Right atrium auricular region (tissue), 2 donors: ENCODE measurements around the gene SPDYE4. TPM values are rescaled to one million over a fixed set of nuclear protein-coding genes. Genes with fewer than 3 reads are reported as not detected.

ENCODE experiments used
- DNase-seq: peaks from one replicate; pipeline ENCODE4 v3.0.0-alpha.2; 2019; ENCODE audit warnings: low spot score
- H3K27ac ChIP-seq, 2 donors: fragments of 200-600 bp; sonication (generic); 1 replicate in 1 of 2; 2 replicates in 1 of 2; pipeline ENCODE4 v1.5.1; 2016 to 2019
- H3K27me3 ChIP-seq, 2 donors: fragments of 200-600 bp; sonication (generic); one replicate each; pipeline versions ENCODE4 v1.5.1 to v1.6.0; 2017 to 2019
- H3K36me3 ChIP-seq: fragments of 200-600 bp; sonication (generic); one replicate; pipeline ENCODE4 v1.5.1; 2016
- H3K4me1 ChIP-seq, 2 donors: fragments of 200-600 bp; sonication (generic); one replicate each; pipeline versions ENCODE4 v1.5.1 to v1.6.0; 2017 to 2019
- H3K4me3 ChIP-seq, 2 donors: fragments of 200-600 bp; sonication (generic); 1 replicate in 1 of 2; 2 replicates in 1 of 2; pipeline ENCODE4 v1.5.1; 2017 to 2019; ENCODE audit warnings: mild to moderate bottlenecking in 1 of 2, moderate library complexity in 1 of 2
- H3K9me3 ChIP-seq, 2 donors: fragments of 200-600 bp; sonication (generic); one replicate each; pipeline ENCODE4 v1.5.1; 2019
- CTCF ChIP-seq, 2 donors: fragments of 200-600 bp; sonication (generic); IDR thresholded peaks; one replicate each; pipeline ENCODE4 v1.5.1; 2019; ENCODE audit warnings: antibody characterized with exemption in 2 of 2
- total RNA-seq, 2 donors: library from RNA; depleted of rRNA; stranded (reverse); fragments of >200 nt; gene quantifications; one replicate each; pipeline ENCODE4 v1.1.0, GENCODE V29; 2016

The SPDYE4 gene
- total RNA-seq, 2 donors from 2014 or later = not detected

GRCh38 chr17:8729421-8729820 lies 28.9 kb downstream of the SPDYE4 start:
- no peak for DNase-seq
- TF ChIP-seq CTCF (IDR thresholded peaks at IDR 0.05) = no peak

GRCh38 chr17:8728971-8729370 lies 29.4 kb downstream of the SPDYE4 start:
- Histone ChIP-seq H3K27ac (no peak overlapping the region), H3K4me3 (no peak overlapping the region), H3K27me3 (no peaks in the 10 kb centered on the region), H3K36me3 (no peaks in the 10 kb centered on the region), H3K4me1 (peaks cover 0 to 5% of the 10 kb centered on the region in 2 donors), H3K9me3 (no peaks in the 10 kb centered on the region)
- no peak for TF ChIP-seq CTCF (IDR thresholded peaks at IDR 0.05)
- no peak for DNase-seq

More at GRCh38 chr17:8729421-8729820, 28.9 kb downstream of the SPDYE4 start:
- peaks cover 0 to 5% of the 10 kb centered on the region in 2 donors for H3K4me1 ChIP-seq
- H3K4me3 ChIP-seq = no peak overlapping the region
- no peak overlapping the region for H3K27ac ChIP-seq
- no peaks in the 10 kb centered on the region for H3K27me3 ChIP-seq
- H3K9me3 ChIP-seq = no peaks in the 10 kb centered on the region
- H3K36me3 ChIP-seq = no peaks in the 10 kb centered on the region

GRCh38 chr17:8728251-8728938 lies 30.0 kb downstream of the SPDYE4 start:
- H3K27ac ChIP-seq = no peak overlapping the region
- H3K27me3 ChIP-seq = no peaks in the 10 kb centered on the region
- no peak overlapping the region for H3K4me3 ChIP-seq
- TF ChIP-seq CTCF (IDR thresholded peaks at IDR 0.05) = no peak
- H3K4me1 ChIP-seq = peaks cover 0 to 5% of the 10 kb centered on the region in 2 donors
- no peaks in the 10 kb centered on the region for H3K9me3 ChIP-seq
- DNase-seq = no peak
- H3K36me3 ChIP-seq = no peaks in the 10 kb centered on the region

GRCh38 chr17:8726941-8727555 lies 31.3 kb downstream of the SPDYE4 start:
- no peaks in the 10 kb centered on the region for H3K27me3 ChIP-seq
- H3K27ac ChIP-seq = no peak overlapping the region
- TF ChIP-seq CTCF (IDR thresholded peaks at IDR 0.05) = no peak
- DNase-seq = peak; percentile 77
- no peak overlapping the region for H3K4me3 ChIP-seq
- H3K9me3 ChIP-seq = no peaks in the 10 kb centered on the region
- no peaks in the 10 kb centered on the region for H3K36me3 ChIP-seq
- H3K4me1 ChIP-seq = no peaks in the 10 kb centered on the region

DNA sequence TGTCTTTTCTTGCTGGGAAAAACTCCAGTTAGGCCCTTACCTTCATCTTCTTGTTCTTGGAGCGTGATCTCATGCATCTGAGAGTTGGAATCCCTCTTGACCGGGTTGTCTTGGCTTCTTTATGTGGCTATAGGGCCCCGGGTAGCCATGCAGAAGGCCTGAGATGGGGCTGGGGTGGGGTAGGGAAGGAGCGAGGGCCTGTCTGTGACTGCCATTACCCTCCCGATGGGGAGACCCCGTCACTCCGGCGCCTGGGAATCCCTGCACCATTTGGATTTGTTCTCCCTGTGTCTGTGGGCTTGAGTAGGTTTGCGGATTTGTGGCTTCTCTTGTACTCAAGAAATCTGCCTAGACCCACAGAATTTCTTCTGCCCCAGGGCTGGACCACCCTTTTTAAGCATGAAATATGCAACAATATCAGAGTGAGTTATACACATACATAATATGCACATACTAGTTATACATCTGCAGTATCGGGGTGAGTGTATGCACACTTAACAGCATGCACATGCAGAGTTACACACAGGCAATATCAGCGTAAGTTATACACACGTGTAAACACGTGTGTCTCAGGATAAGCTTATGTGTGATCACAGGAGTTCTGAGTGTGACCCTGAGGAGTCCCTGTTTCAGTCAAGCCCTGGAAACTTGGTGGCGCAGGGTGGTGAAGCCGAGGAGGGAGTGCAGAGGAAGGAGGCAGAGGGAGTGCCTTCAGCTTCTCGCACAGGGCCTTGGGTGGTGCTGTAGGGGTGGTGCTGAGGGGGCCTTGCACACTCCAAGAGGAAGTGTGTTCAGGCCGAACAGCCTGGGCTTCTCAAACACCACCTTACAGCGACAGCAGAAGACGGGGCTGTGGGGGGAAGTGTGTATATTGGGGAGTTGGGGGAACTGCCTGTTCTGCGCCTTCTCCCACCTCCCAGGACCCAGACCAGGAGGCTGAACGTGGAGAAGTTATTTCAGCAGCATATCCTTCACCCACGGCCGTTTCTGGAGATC lies 32.2 kb downstream of the SPDYE4 start:
- no peak overlapping the region for H3K27ac ChIP-seq

More for the DNA sequence above, 32.2 kb downstream of the SPDYE4 start:
- TF ChIP-seq CTCF (IDR thresholded peaks at IDR 0.05) = no peak
- H3K27me3 ChIP-seq = no peaks in the 10 kb centered on the region
- H3K9me3 ChIP-seq = no peaks in the 10 kb centered on the region
- no peak for DNase-seq
- no peaks in the 10 kb centered on the region for H3K36me3 ChIP-seq
- H3K4me3 ChIP-seq = no peak overlapping the region
- no peaks in the 10 kb centered on the region for H3K4me1 ChIP-seq
